ENCODE measurements around the gene PLVAP.

Gene PLVAP

GRCh38 chr19:17406887-17407196 is 29.7 kb upstream of the PLVAP start:
- no peaks in the 10 kb centered on the region for H3K4me1 ChIP-seq (ENCODE audit: control insufficient read depth, insufficient read depth, low read length)
- no peak overlapping the region for H3K4me3 ChIP-seq (ENCODE audit: low read depth, low read length)
- ChIA-PET CTCF (interaction anchor here (0.6 to 1.5 kb wide), 2 partner anchors 35 to 309 kb away, joined by 5 to 6 read pairs; no protein-coding TSS in a partner anchor), POLR2A (interaction anchor here (2.1 kb wide), 1 partner anchor 13 kb away, joined by 9 read pairs; the partner anchor contains the start of gene MVB12A)
- peak; percentile 61; the same call in 1 of the 2 replicates for TF ChIP-seq ZNF660 (tag by site-specific recombination; IDR thresholded peaks at IDR 0.05)
- TF ChIP-seq, protein P1, sequence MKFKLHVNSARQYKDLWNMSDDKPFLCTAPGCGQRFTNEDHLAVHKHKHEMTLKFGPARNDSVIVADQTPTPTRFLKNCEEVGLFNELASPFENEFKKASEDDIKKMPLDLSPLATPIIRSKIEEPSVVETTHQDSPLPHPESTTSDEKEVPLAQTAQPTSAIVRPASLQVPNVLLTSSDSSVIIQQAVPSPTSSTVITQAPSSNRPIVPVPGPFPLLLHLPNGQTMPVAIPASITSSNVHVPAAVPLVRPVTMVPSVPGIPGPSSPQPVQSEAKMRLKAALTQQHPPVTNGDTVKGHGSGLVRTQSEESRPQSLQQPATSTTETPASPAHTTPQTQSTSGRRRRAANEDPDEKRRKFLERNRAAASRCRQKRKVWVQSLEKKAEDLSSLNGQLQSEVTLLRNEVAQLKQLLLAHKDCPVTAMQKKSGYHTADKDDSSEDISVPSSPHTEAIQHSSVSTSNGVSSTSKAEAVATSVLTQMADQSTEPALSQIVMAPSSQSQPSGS (tag by site-specific recombination; IDR thresholded peaks at IDR 0.05; ENCODE audit: low read depth): no peak
- no peaks in the 10 kb centered on the region for H3K9me3 ChIP-seq (ENCODE audit: control insufficient read depth, insufficient read depth, low read depth, low read length)
- H3K27ac ChIP-seq (ENCODE audit: extremely low read depth, low read depth, low read length): no peak overlapping the region
- no peaks in the 10 kb centered on the region for H3K36me3 ChIP-seq (ENCODE audit: control insufficient read depth in 2 of 2, insufficient read depth in 1 of 2, low read length in 2 of 2)

GRCh38 chr19:17406046-17406886 is 29.1 kb upstream of the PLVAP start:
- Histone ChIP-seq H3K27ac (ENCODE audit: extremely low read depth, low read depth, low read length) (no peak overlapping the region), H3K4me1 (ENCODE audit: control insufficient read depth, insufficient read depth, low read length) (no peaks in the 10 kb centered on the region), H3K9me3 (ENCODE audit: control insufficient read depth, insufficient read depth, low read depth, low read length) (no peaks in the 10 kb centered on the region), H3K4me3 (ENCODE audit: low read depth, low read length) (no peak overlapping the region), H3K36me3 (ENCODE audit: control insufficient read depth in 2 of 2, insufficient read depth in 1 of 2, low read length in 2 of 2) (no peaks in the 10 kb centered on the region)
- CTCF ChIA-PET: interaction anchor here (0.6 to 1.7 kb wide), 4 partner anchors 16 to 310 kb away, joined by 3 to 8 read pairs (median 6); no protein-coding TSS in a partner anchor
- POLR2A ChIA-PET: interaction anchor here (2.1 kb wide), 1 partner anchor 13 kb away, joined by 9 read pairs; the partner anchor contains the start of gene MVB12A
- no peak for TF ChIP-seq ZNF585B (tag by site-specific recombination; IDR thresholded peaks at IDR 0.05)
- no peak for TF ChIP-seq ZNF169 (tag by site-specific recombination; IDR thresholded peaks at IDR 0.05)
- no peak for TF ChIP-seq ZNF571 (tag by site-specific recombination; IDR thresholded peaks at IDR 0.05)
- TF ChIP-seq, protein P1 (tag by site-specific recombination; IDR thresholded peaks at IDR 0.05; ENCODE audit: low read depth): no peak
- TF ChIP-seq SCRT1 (tag by site-specific recombination; IDR thresholded peaks at IDR 0.05; ENCODE audit: borderline replicate concordance): peak; percentile 70; the same call in 1 of the 2 replicates
- no peak for TF ChIP-seq ZNF521 (tag by site-specific recombination; IDR thresholded peaks at IDR 0.05)
- TF ChIP-seq ZNF704 (tag by site-specific recombination; IDR thresholded peaks at IDR 0.05): no peak
- TF ChIP-seq KLF10 (tag by site-specific recombination; IDR thresholded peaks at IDR 0.05): no peak
- no peak for TF ChIP-seq ZNF621 (tag by site-specific recombination; IDR thresholded peaks at IDR 0.05)
- TF ChIP-seq ZNF658 (tag by site-specific recombination; IDR thresholded peaks at IDR 0.05): no peak
- TF ChIP-seq, protein P2, sequence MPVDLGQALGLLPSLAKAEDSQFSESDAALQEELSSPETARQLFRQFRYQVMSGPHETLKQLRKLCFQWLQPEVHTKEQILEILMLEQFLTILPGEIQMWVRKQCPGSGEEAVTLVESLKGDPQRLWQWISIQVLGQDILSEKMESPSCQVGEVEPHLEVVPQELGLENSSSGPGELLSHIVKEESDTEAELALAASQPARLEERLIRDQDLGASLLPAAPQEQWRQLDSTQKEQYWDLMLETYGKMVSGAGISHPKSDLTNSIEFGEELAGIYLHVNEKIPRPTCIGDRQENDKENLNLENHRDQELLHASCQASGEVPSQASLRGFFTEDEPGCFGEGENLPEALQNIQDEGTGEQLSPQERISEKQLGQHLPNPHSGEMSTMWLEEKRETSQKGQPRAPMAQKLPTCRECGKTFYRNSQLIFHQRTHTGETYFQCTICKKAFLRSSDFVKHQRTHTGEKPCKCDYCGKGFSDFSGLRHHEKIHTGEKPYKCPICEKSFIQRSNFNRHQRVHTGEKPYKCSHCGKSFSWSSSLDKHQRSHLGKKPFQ (tag by site-specific recombination; IDR thresholded peaks at IDR 0.05): no peak
- TF ChIP-seq ZNF146 (tag by site-specific recombination; IDR thresholded peaks at IDR 0.05): no peak
- TF ChIP-seq, protein P3, sequence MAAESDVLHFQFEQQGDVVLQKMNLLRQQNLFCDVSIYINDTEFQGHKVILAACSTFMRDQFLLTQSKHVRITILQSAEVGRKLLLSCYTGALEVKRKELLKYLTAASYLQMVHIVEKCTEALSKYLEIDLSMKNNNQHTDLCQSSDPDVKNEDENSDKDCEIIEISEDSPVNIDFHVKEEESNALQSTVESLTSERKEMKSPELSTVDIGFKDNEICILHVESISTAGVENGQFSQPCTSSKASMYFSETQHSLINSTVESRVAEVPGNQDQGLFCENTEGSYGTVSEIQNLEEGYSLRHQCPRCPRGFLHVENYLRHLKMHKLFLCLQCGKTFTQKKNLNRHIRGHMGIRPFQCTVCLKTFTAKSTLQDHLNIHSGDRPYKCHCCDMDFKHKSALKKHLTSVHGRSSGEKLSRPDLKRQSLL (tag by site-specific recombination; IDR thresholded peaks at IDR 0.05): peak; percentile 80; the same call in 1 of the 2 replicates
- TF ChIP-seq SCRT2 (tag by site-specific recombination; IDR thresholded peaks at IDR 0.05): peak; percentile 95
- TF ChIP-seq ZNF16 (tag by site-specific recombination; IDR thresholded peaks at IDR 0.05; ENCODE audit: low read depth): peak; percentile 61; the same call in 1 of the 2 replicates

Data from HEK293 (cell line).